K562 (cell line): Measurements from ENCODE around the gene SLC25A29. TPM values are rescaled to one million over a fixed set of nuclear protein-coding genes. Genes with fewer than 3 reads are reported as not detected.

Source experiments
- ATAC-seq: fragments of 200-7000 bp; cut with Tn5 transposase; 3 replicates; pipeline ENCODE4 v1.9.1; 2020; ENCODE audit warnings: moderate library complexity
- BruUV-seq: library from RNA; stranded (reverse); fragments of 400-500 nt; replicated peaks from 2 replicates; lab custom pipeline; 2021; lab: Mats Ljungman, UMichigan
- CTCF ChIA-PET: fragments of 300-600 bp; formaldehyde crosslinking; extraction: SDS; loops from one replicate; lab custom pipeline; 2021; ENCODE audit warnings: low intra/inter-chr PET ratio; lab: Yijun Ruan, JAX
- POLR2A ChIA-PET: fragments of 300-600, 350-650 bp; sonication (Branson Sonifier 250); formaldehyde crosslinking; extraction: SDS; loops from one replicate; lab custom pipeline; 2021; ENCODE audit warnings: antibody characterized with exemption, inconsistent platforms; lab: Yijun Ruan, JAX
- DNase-seq, 4 experiments: peaks; one replicate each; pipeline versions ENCODE4 v3.0.0 to v3.0.0-alpha.2; 2011 to 2018; ENCODE audit warnings: low spot score in 3 of 4, mixed read lengths in 3 of 4; ENCODE audit errors: extremely low read depth in 1 of 4
- FAIRE-seq: peaks from 2 replicates; lab custom pipeline; 2011; peaks lifted over from hg19 to GRCh38; lab: Jason Lieb, UNC
- H2AFZ ChIP-seq: 2 replicates; pipeline ENCODE4 v1.6.0; 2011; ENCODE audit warnings: low read depth, low read length, control low read depth, inconsistent platforms
- H3K27ac ChIP-seq: fragments of 200-600 bp; 3 replicates; pipeline ENCODE4 v1.8.0; 2011; ENCODE audit warnings: low read depth, mild to moderate bottlenecking, control low read depth, inconsistent platforms, low read length, moderate library complexity, mixed read lengths; ENCODE audit errors: extremely low read depth
- H3K27me3 ChIP-seq, 2 experiments: fragments of 300-600 bp in 1 of 2; 2 replicates in 1 of 2; 3 replicates in 1 of 2; pipeline versions ENCODE4 v1.6.0 to v1.8.0; 2011; ENCODE audit warnings: inconsistent platforms in 2 of 2, low read length in 2 of 2, mild to moderate bottlenecking in 1 of 2, mixed read lengths in 1 of 2, moderate library complexity in 1 of 2; ENCODE audit not compliant: control insufficient read depth in 2 of 2, insufficient read depth in 2 of 2
- H3K36me3 ChIP-seq: fragments of 300-600 bp; 3 replicates; pipeline ENCODE4 v1.8.0; 2011; ENCODE audit warnings: mild to moderate bottlenecking, low read length, inconsistent platforms; ENCODE audit not compliant: control insufficient read depth, insufficient read depth
- H3K4me1 ChIP-seq, 2 experiments: fragments of 200-600 bp in 1 of 2; replicated peaks in 1 of 2; 2 replicates in 1 of 2; 3 replicates in 1 of 2; pipeline versions ENCODE4 v1.5.1 to v1.8.0; 2011; ENCODE audit warnings: inconsistent platforms in 2 of 2, low read length in 2 of 2, mild to moderate bottlenecking in 1 of 2, mixed read lengths in 1 of 2, moderate library complexity in 1 of 2; ENCODE audit not compliant: control insufficient read depth in 2 of 2, insufficient read depth in 2 of 2
- H3K4me2 ChIP-seq: 2 replicates; pipeline ENCODE4 v1.6.1; 2011; ENCODE audit warnings: low read length, control low read depth, inconsistent platforms, mixed read lengths; ENCODE audit not compliant: insufficient read depth
- H3K4me3 ChIP-seq: fragments of 200-600 bp; sonication (generic), shearing (Covaris generic); 2 replicates; pipeline ENCODE4 v1.5.1; 2016; ENCODE audit warnings: control low read depth, inconsistent platforms
- H3K79me2 ChIP-seq: fragments of 200-600 bp; 3 replicates; pipeline ENCODE4 v1.8.0; 2011; ENCODE audit warnings: low read length, inconsistent platforms; ENCODE audit not compliant: control insufficient read depth, insufficient read depth
- H3K9ac ChIP-seq, 2 experiments: 2 replicates each; pipeline versions ENCODE4 v1.6.0 to v1.6.1; 2011; ENCODE audit warnings: low read depth in 2 of 2, low read length in 2 of 2, control low read depth in 1 of 2, inconsistent platforms in 1 of 2, mild to moderate bottlenecking in 1 of 2, mixed read lengths in 1 of 2; ENCODE audit not compliant: insufficient read depth in 1 of 2
- H3K9me1 ChIP-seq: one replicate; pipeline ENCODE4 v1.6.0; 2011; ENCODE audit warnings: inconsistent platforms, mild to moderate bottlenecking, low read length, moderate library complexity; ENCODE audit not compliant: control insufficient read depth, insufficient read depth
- H3K9me3 ChIP-seq: replicated peaks from 2 replicates; pipeline ENCODE4 v1.5.1; 2011; ENCODE audit warnings: low read depth, low read length, inconsistent platforms; ENCODE audit not compliant: control insufficient read depth, insufficient read depth
- H4K20me1 ChIP-seq: replicated peaks from 2 replicates; pipeline ENCODE4 v1.6.1; 2011; ENCODE audit warnings: low read length, inconsistent platforms, mixed read lengths; ENCODE audit not compliant: control insufficient read depth, insufficient read depth
- CEBPB ChIP-seq: fragments of 450-650 bp; IDR thresholded peaks from 2 replicates; pipeline ENCODE4 v1.6.1; 2016; ENCODE audit warnings: missing genetic modification characterization, missing compliant biosample characterization
- CEBPG ChIP-seq, 3 experiments: fragments of 200-800 bp in 1 of 3; sonication (Bioruptor generic) in 1 of 3; sonication (generic) in 1 of 3; formaldehyde crosslinking in 1 of 3; IDR thresholded peaks in 2 of 3; conservative IDR thresholded peaks in 1 of 3; 2 replicates each; pipeline versions ENCODE4 v1.6.1 to v1.8.0; 2016 to 2022; ENCODE audit warnings: missing compliant biosample characterization in 2 of 3, missing genetic modification characterization in 2 of 3, mild to moderate bottlenecking in 1 of 3, missing genetic modification reagents in 1 of 3
- CGGBP1 ChIP-seq: fragments of 250-450 bp; sonication (Bioruptor Pico); IDR thresholded peaks from 2 replicates; pipeline ENCODE4 v1.9.0; 2021; ENCODE audit warnings: mild to moderate bottlenecking
- CREM ChIP-seq: IDR thresholded peaks from 2 replicates; pipeline ENCODE4 v1.6.1; 2014; ENCODE audit warnings: antibody characterized with exemption, low read depth
- DNMT1 ChIP-seq: fragments of 450-650 bp; IDR thresholded peaks from 2 replicates; pipeline ENCODE4 v1.6.1; 2016; ENCODE audit warnings: antibody characterized with exemption, mild to moderate bottlenecking
- EWSR1 ChIP-seq: fragments of 450-650 bp; IDR thresholded peaks from 2 replicates; pipeline ENCODE4 v1.6.1; 2018; ENCODE audit warnings: borderline replicate concordance, mild to moderate bottlenecking, low read depth, moderate library complexity; ENCODE audit not compliant: partially characterized antibody
- IRF1 ChIP-seq: sonication (generic); formaldehyde crosslinking; IDR thresholded peaks from 2 replicates; pipeline ENCODE4 v1.8.0; 2022; ENCODE audit warnings: missing genetic modification reagents, mild to moderate bottlenecking, borderline replicate concordance
- KLF6 ChIP-seq: fragments of 250-450 bp; sonication (Bioruptor Pico); IDR thresholded peaks from 2 replicates; pipeline ENCODE4 v1.4.0; 2020; ENCODE audit warnings: mild to moderate bottlenecking, moderate library complexity, borderline replicate concordance
- PREB ChIP-seq: sonication (generic); formaldehyde crosslinking; IDR thresholded peaks from 2 replicates; pipeline ENCODE4 v1.8.1; 2023; ENCODE audit warnings: mild to moderate bottlenecking, missing genetic modification reagents
- SMAD1 ChIP-seq: fragments of 150-350 bp; IDR thresholded peaks from 2 replicates; pipeline ENCODE4 v1.6.1; 2014; ENCODE audit warnings: low read length, low read depth; ENCODE audit not compliant: partially characterized antibody
- TAF7 ChIP-seq: fragments of 450-650 bp; IDR thresholded peaks from 2 replicates; pipeline ENCODE4 v1.6.1; 2016; ENCODE audit warnings: missing genetic modification characterization, missing compliant biosample characterization
- U2AF2 ChIP-seq: fragments of 200-400 bp; formaldehyde crosslinking; optimal IDR thresholded peaks from 2 replicates; pipeline ENCODE3; 2017; ENCODE audit warnings: low read depth, mild to moderate bottlenecking, low read length
- ZBTB43 ChIP-seq: sonication (generic); formaldehyde crosslinking; IDR thresholded peaks from 2 replicates; pipeline ENCODE4 v1.8.0; 2023; ENCODE audit warnings: mild to moderate bottlenecking, missing genetic modification reagents
- ZEB2 ChIP-seq: fragments of 450-650 bp; IDR thresholded peaks from 2 replicates; pipeline ENCODE4 v1.6.1; 2016
- ZFP36 ChIP-seq: fragments of 150-350 bp; IDR thresholded peaks from 2 replicates; pipeline ENCODE4 v1.6.1; 2018; ENCODE audit warnings: low read length, low read depth; ENCODE audit not compliant: partially characterized antibody
- ZNF121 ChIP-seq: sonication (generic); formaldehyde crosslinking; conservative IDR thresholded peaks from 2 replicates; pipeline ENCODE4 v1.8.0; 2022; ENCODE audit warnings: missing genetic modification reagents
- ZNF165 ChIP-seq: fragments of 250-450 bp; sonication (Bioruptor Pico); IDR thresholded peaks from 2 replicates; pipeline ENCODE4 v1.4.0; 2020; ENCODE audit warnings: borderline replicate concordance
- ZNF263 ChIP-seq: sonication (generic); formaldehyde crosslinking; IDR thresholded peaks from 2 replicates; pipeline ENCODE4 v1.8.0; 2022; ENCODE audit warnings: mild to moderate bottlenecking, missing genetic modification reagents, borderline replicate concordance
- ZNF316 ChIP-seq: fragments of 450-650 bp; IDR thresholded peaks from 2 replicates; pipeline ENCODE4 v1.6.1; 2016
- WGBS: fragments of 100-300 bp; shearing (Covaris generic); methylation state at CpG from one replicate; pipeline ENCODE4 v1.1.6; 2016; ENCODE audit warnings: low coverage, mixed read lengths; ENCODE audit not compliant: insufficient coverage; ENCODE audit errors: missing lambda C conversion rate; 5-methylcytosine and 5-hydroxymethylcytosine counted together
- in situ Hi-C: fragments of 300-500 bp; cut with MboI; formaldehyde crosslinking; loops from 4 replicates; pipeline ENCODE4 v1.15.0; 2018; ENCODE audit warnings: inconsistent platforms, mixed read lengths
- intact Hi-C: fragments of 100-400 bp; cut with micrococcal nuclease; formaldehyde crosslinking; loops from 2 replicates; pipeline ENCODE4 v1.14.2; 2022
- polyA plus RNA-seq, 8 experiments: library from polyadenylated mRNA; depleted of rRNA in 4 of 8; stranded (reverse) in 5 of 8; unstranded in 3 of 8; fragments of >200 nt; fragmentation: Nextera tagmentation in 2 of 8; fragmentation: Illumina TruSeq in 1 of 8; extraction: Ambion mirVana in 2 of 8; extraction: Trizol in 1 of 8; gene quantifications; 2 replicates each; pipeline versions ENCODE4 v1.2.1 to v1.2.3, GENCODE V29; 2011 to 2014; ENCODE audit warnings: inconsistent platforms in 1 of 8, missing spikeins in 1 of 8
- total RNA-seq, 7 experiments: library from RNA; depleted of rRNA in 6 of 7; stranded (reverse); fragments of >200 nt in 6 of 7; fragmentation: Illumina TruSeq in 2 of 7; extraction: Trizol in 2 of 7; gene quantifications; 2 replicates each; pipeline versions ENCODE4 v1.2.1 to v1.2.3, GENCODE V29; 2011 to 2021; ENCODE audit warnings: low replicate concordance in 1 of 7

Gene SLC25A29
- total and polyA plus RNA-seq, 9 of the 15 experiments (the other 6 are each of a cell fraction or from before 2014, with no cell fraction given): 0.07 to 17.5 (median 4.8) TPM

GRCh38 chr14:100296106-100296651 is 10.1 kb downstream of the SLC25A29 start:
- H3K4me2 ChIP-seq: no peak overlapping the region
- no peaks in the 10 kb centered on the region for H3K79me2 ChIP-seq
- H3K36me3 ChIP-seq: no peaks in the 10 kb centered on the region
- FAIRE-seq (no peak), DNase-seq (no peak), ATAC-seq (peak; percentile 42)
- H3K27ac ChIP-seq: no peak overlapping the region
- no peaks in the 10 kb centered on the region for H3K9me1 ChIP-seq
- H3K9ac ChIP-seq: no peak overlapping the region
- H3K9me3 ChIP-seq: no peaks in the 10 kb centered on the region
- 75% methylated on average over 8 of the region's 9 CpGs for WGBS
- no peaks in the 10 kb centered on the region for H4K20me1 ChIP-seq
- H3K4me1 ChIP-seq: peaks cover 6 to 29% of the 10 kb centered on the region in 2 experiments; a peak in 4 of 5 replicates
- no peak overlapping the region for H3K4me3 ChIP-seq
- H2AFZ ChIP-seq: no peak overlapping the region
- no peaks in the 10 kb centered on the region for H3K27me3 ChIP-seq
- in situ Hi-C loops (no loop called here), intact Hi-C loops (no loop called here)
- CTCF ChIA-PET: no interaction called here
- BruUV-seq: no TSS peak
- POLR2A ChIA-PET: interaction anchor here (0.7 to 2.8 kb wide), 5 partner anchors 11 to 82 kb away, joined by 3 to 11 read pairs (median 3); a partner anchor contains a TSS
- TF ChIP-seq ZNF263 (CRISPR knock-in tag) (peak; percentile 57; the same call in 1 of the 2 replicates), CEBPB (tag) (peak; percentile 63), ZNF316 (no peak), EWSR1 (no peak), ZFP36 (no peak), IRF1 (CRISPR knock-in tag) (no peak), TAF7 (tag) (no peak), CREM (no peak), KLF6 (CRISPR knock-in tag) (no peak), ZNF165 (CRISPR knock-in tag) (no peak), SMAD1 (no peak), CEBPG (CRISPR knock-in tag; IDR thresholded peaks at IDR 0.05) (peak; percentile 51), CEBPG (tag; conservative IDR thresholded peaks at IDR 0.05 in 1 of 2, IDR thresholded peaks at IDR 0.05 in 1 of 2) (no peak), U2AF2 (no peak), PREB (CRISPR knock-in tag) (no peak), ZEB2 (no peak), ZNF121 (peak; percentile 92), CGGBP1 (CRISPR knock-in tag) (no peak), ZBTB43 (CRISPR knock-in tag) (no peak), DNMT1 (no peak)
